CD14-positive monocyte (primary cell): Measurements from ENCODE around the gene FOXJ2. TPM values are rescaled to one million over a fixed set of nuclear protein-coding genes. Genes with fewer than 3 reads are reported as not detected.

Experiments
- DNase-seq, 3 donors: peaks; one replicate each; pipeline ENCODE4 v3.0.0-alpha.2; 2011 to 2022
- H2AFZ ChIP-seq: 2 replicates; pipeline ENCODE4 v1.6.0; 2012; ENCODE audit warnings: mild to moderate bottlenecking, low read depth, low read length, inconsistent platforms; ENCODE audit not compliant: insufficient read depth, poor library complexity, severe bottlenecking
- H3K27ac ChIP-seq, 2 donors: 1 replicate in 1 of 2; 2 replicates in 1 of 2; pipeline ENCODE4 v1.5.1; 2012 to 2013; ENCODE audit warnings: low read length in 2 of 2, control low read depth in 1 of 2, inconsistent platforms in 1 of 2, low read depth in 1 of 2, mild to moderate bottlenecking in 1 of 2
- H3K27me3 ChIP-seq, 2 donors: one replicate each; pipeline versions ENCODE4 v1.6.0 to v1.6.1; 2011 to 2013; ENCODE audit warnings: low read length in 2 of 2; ENCODE audit not compliant: control insufficient read depth in 2 of 2, insufficient read depth in 2 of 2
- H3K36me3 ChIP-seq, 2 donors: replicated peaks in 1 of 2; 1 replicate in 1 of 2; 2 replicates in 1 of 2; pipeline versions ENCODE4 v1.5.1 to v1.6.1; 2012 to 2013; ENCODE audit warnings: low read length in 2 of 2, control low read depth in 1 of 2, inconsistent platforms in 1 of 2, mild to moderate bottlenecking in 1 of 2; ENCODE audit not compliant: insufficient read depth in 2 of 2, control insufficient read depth in 1 of 2
- H3K4me1 ChIP-seq, 2 donors: 1 replicate in 1 of 2; 2 replicates in 1 of 2; pipeline versions ENCODE4 v1.5.1 to v1.6.1; 2012 to 2013; ENCODE audit warnings: low read length in 2 of 2, control low read depth in 1 of 2, inconsistent platforms in 1 of 2, mild to moderate bottlenecking in 1 of 2, moderate library complexity in 1 of 2; ENCODE audit not compliant: insufficient read depth in 2 of 2, control insufficient read depth in 1 of 2
- H3K4me2 ChIP-seq: replicated peaks from 2 replicates; pipeline ENCODE3; 2012; ENCODE audit warnings: low read length, moderate library complexity, mild to moderate bottlenecking; ENCODE audit not compliant: poor library complexity, severe bottlenecking; ENCODE audit errors: extremely low read depth
- H3K4me3 ChIP-seq, 3 experiments: fragments of 200-600 bp in 1 of 3; sonication (generic) in 1 of 3; replicated peaks in 1 of 3; 1 replicate in 2 of 3; 2 replicates in 1 of 3; pipeline ENCODE4 v1.5.1; 2011 to 2013; ENCODE audit warnings: low read length in 3 of 3, mild to moderate bottlenecking in 3 of 3, control low read depth in 2 of 3, low read depth in 2 of 3, inconsistent platforms in 1 of 3, moderate library complexity in 1 of 3
- H3K79me2 ChIP-seq: 2 replicates; pipeline ENCODE4 v1.6.0; 2012; ENCODE audit warnings: mild to moderate bottlenecking, control low read depth, inconsistent platforms, low read length, moderate library complexity; ENCODE audit not compliant: insufficient read depth
- H3K9ac ChIP-seq: 2 replicates; pipeline ENCODE4 v1.6.0; 2017; ENCODE audit warnings: low read length, mild to moderate bottlenecking; ENCODE audit not compliant: insufficient read depth, poor library complexity, severe bottlenecking
- H3K9me3 ChIP-seq, 2 donors: replicated peaks in 1 of 2; 1 replicate in 1 of 2; 2 replicates in 1 of 2; pipeline versions ENCODE4 v1.5.1 to v1.6.1; 2012 to 2013; ENCODE audit warnings: low read length in 2 of 2, control low read depth in 1 of 2; ENCODE audit not compliant: control insufficient read depth in 1 of 2, insufficient read depth in 1 of 2
- H4K20me1 ChIP-seq: 2 replicates; pipeline ENCODE4 v1.6.0; 2012; ENCODE audit warnings: mild to moderate bottlenecking, low read length, control low read depth, moderate library complexity; ENCODE audit not compliant: insufficient read depth
- H3K27ac Mint-ChIP-seq, 7 donors: one replicate each; pipeline ENCODE4 v1.8.0; 2020; ENCODE audit warnings: mild to moderate bottlenecking in 7 of 7, mixed read lengths in 7 of 7, moderate library complexity in 6 of 7, inconsistent platforms in 2 of 7
- H3K27me3 Mint-ChIP-seq, 3 donors: one replicate each; pipeline ENCODE4 v1.8.0; 2021 to 2022; ENCODE audit warnings: low read depth in 3 of 3, mild to moderate bottlenecking in 3 of 3, mixed read lengths in 3 of 3, moderate library complexity in 3 of 3, inconsistent platforms in 1 of 3
- H3K36me3 Mint-ChIP-seq, 2 donors: one replicate each; pipeline ENCODE4 v1.8.0; 2020; ENCODE audit warnings: mixed read lengths in 2 of 2, inconsistent platforms in 1 of 2, mild to moderate bottlenecking in 1 of 2
- H3K4me1 Mint-ChIP-seq: one replicate; pipeline ENCODE4 v1.8.0; 2020; ENCODE audit warnings: mild to moderate bottlenecking, mixed read lengths
- H3K4me3 Mint-ChIP-seq, 2 donors: one replicate each; pipeline ENCODE4 v1.8.0; 2020; ENCODE audit warnings: mild to moderate bottlenecking in 2 of 2, mixed read lengths in 2 of 2, moderate library complexity in 1 of 2
- H3K9me3 Mint-ChIP-seq, 7 donors: one replicate each; pipeline ENCODE4 v1.8.0; 2020 to 2022; ENCODE audit warnings: mixed read lengths in 7 of 7, mild to moderate bottlenecking in 6 of 7, moderate library complexity in 6 of 7, inconsistent platforms in 2 of 7
- WGBS: methylation state at CpG from one replicate; pipeline ENCODE4 v1.1.5; 2013; ENCODE audit warnings: missing lambda C conversion rate; ENCODE audit not compliant: insufficient coverage; 5-methylcytosine and 5-hydroxymethylcytosine counted together
- intact Hi-C, 2 donors: fragments of 100-400 bp; cut with micrococcal nuclease; formaldehyde crosslinking; loops; one replicate each; pipeline versions ENCODE4 v1.15.0 to v1.15.1; 2023
- polyA plus RNA-seq, 3 donors: library from polyadenylated mRNA; depleted of rRNA in 1 of 3; unstranded in 2 of 3; stranded (reverse) in 1 of 3; fragments of 300-500 nt in 2 of 3; fragments of >200 nt in 1 of 3; fragmentation: Illumina TruSeq in 2 of 3; gene quantifications; 1 replicate in 2 of 3; 2 replicates in 1 of 3; pipeline ENCODE4 v1.2.3, GENCODE V29; 2012 to 2021
- TF ChIP-seq, protein P1 (sequence below): fragments of 200-600 bp; IDR thresholded peaks from one replicate; pipeline ENCODE4 v1.8.0; 2022; ENCODE audit warnings: antibody characterized with exemption, mild to moderate bottlenecking

FOXJ2 gene
- polyA plus RNA-seq, 3 donors = 4.9 to 15.0 (median 7.4) TPM

DNA sequence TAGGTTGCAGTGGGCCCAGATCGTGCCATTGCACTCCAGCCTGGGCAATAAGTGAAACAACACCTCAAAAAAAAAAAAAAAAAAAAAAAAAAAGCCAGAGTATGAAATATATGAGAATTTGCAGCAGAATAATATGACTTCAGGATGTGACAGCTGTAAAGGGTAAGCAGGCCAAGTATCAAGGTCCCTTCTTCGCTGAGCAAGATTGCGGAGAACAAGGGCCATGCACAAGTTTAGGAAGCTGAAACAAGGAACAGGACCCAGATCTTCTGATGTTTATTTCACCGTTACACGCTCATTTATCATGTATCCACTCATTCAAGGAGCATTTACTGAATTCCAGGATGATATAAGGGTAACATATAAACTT is 659 bp upstream of the FOXJ2 start:
- Histone ChIP-seq H4K20me1 (peaks cover 27% of the 10 kb centered on the region), H3K27ac (peak overlapping the region in 1 of 2 donors; percentile 92), H3K9ac (peak overlapping the region; percentile 92), H3K27me3 (no peaks in the 10 kb centered on the region), H3K4me3 (peak overlapping the region; percentile 47 to 94 (median 57)), H3K79me2 (peaks cover 39% of the 10 kb centered on the region), H3K4me2 (peak overlapping the region; percentile 96), H3K36me3 (no peaks in the 10 kb centered on the region), H3K9me3 (no peaks in the 10 kb centered on the region), H2AFZ (peak overlapping the region; percentile 84), H3K4me1 (peaks cover 49 to 59% of the 10 kb centered on the region in 2 donors)
- Mint-ChIP-seq H3K9me3 (no peaks in the 10 kb centered on the region), H3K4me1 (peaks cover 51% of the 10 kb centered on the region), H3K36me3 (peaks cover 15 to 17% of the 10 kb centered on the region in 2 donors), H3K4me3 (peak overlapping the region; percentile 81 to 82), H3K27me3 (peaks cover 0 to 2% (median 0%) of the 10 kb centered on the region in 3 donors), H3K27ac (peak overlapping the region; percentile 54 to 88 (median 84))
- intact Hi-C loops = loop anchor here in 1 of 2 donors (10.0 kb wide), 1 partner anchor 203 kb away; no protein-coding TSS in a partner anchor
- no peak for DNase-seq
- 100% methylated on average over 1 of the region's 5 CpGs for WGBS
- TF ChIP-seq, protein P1, sequence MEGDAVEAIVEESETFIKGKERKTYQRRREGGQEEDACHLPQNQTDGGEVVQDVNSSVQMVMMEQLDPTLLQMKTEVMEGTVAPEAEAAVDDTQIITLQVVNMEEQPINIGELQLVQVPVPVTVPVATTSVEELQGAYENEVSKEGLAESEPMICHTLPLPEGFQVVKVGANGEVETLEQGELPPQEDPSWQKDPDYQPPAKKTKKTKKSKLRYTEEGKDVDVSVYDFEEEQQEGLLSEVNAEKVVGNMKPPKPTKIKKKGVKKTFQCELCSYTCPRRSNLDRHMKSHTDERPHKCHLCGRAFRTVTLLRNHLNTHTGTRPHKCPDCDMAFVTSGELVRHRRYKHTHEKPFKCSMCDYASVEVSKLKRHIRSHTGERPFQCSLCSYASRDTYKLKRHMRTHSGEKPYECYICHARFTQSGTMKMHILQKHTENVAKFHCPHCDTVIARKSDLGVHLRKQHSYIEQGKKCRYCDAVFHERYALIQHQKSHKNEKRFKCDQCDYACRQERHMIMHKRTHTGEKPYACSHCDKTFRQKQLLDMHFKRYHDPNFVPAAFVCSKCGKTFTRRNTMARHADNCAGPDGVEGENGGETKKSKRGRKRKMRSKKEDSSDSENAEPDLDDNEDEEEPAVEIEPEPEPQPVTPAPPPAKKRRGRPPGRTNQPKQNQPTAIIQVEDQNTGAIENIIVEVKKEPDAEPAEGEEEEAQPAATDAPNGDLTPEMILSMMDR = no peak

DNA sequence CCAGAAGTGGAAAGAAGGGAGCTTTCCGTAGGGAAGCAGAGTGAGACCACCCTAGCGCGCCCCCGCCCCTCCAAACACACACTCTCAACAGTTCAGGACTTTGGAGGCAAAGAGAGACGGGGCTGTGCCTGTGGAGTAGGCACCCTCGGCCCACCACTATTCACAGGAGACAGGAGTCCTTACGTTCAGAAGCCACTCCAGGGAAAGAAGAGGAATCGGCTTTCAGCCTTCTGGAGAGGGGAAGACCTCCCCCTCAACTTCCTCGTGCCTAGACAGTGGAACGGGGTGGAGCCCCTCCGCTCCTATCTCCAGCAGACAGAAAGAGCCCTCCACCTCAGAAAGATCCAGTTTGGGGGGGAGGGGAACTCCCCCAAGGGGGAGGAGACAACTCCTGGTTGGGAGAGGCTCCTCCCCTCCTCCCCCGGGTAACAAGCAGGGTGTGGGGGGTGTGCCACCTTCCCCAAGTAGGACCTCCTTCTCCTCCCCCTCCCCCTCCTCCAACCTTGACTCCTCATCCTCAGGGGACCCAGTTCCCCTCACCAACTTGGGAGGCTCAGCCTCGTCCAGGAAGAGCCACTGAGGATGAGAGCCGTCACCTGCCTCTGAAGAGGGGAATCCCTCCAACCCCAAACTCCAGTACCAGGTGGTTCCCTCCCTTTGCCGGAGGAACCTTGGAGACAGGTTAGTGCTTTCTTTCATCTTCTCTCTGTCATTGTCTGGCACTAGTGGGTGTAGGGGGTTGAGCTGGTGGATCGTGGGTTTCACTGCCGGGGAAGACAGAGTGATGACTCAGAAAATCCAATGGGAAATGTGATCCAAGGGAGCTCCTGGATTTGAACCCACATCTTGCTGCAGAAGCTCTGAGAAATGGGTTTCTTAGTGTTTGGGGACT is 883 bp downstream of the FOXJ2 start:
- H3K36me3 ChIP-seq = no peaks in the 10 kb centered on the region
- Mint-ChIP-seq H3K4me1 (peaks cover 58% of the 10 kb centered on the region), H3K36me3 (peaks cover 21 to 25% of the 10 kb centered on the region in 2 donors), H3K27me3 (no peaks in the 10 kb centered on the region), H3K27ac (peak overlapping the region; percentile 82 to 92 (median 88)), H3K9me3 (no peaks in the 10 kb centered on the region), H3K4me3 (peak overlapping the region; percentile 88 to 94)
- peak overlapping the region; percentile 71 to 92 for H3K27ac ChIP-seq
- H3K9ac ChIP-seq = peak overlapping the region; percentile 92
- peaks cover 40% of the 10 kb centered on the region for H4K20me1 ChIP-seq
- H3K79me2 ChIP-seq = peaks cover 50% of the 10 kb centered on the region
- H3K4me1 ChIP-seq = peaks cover 62 to 63% of the 10 kb centered on the region in 2 donors
- H2AFZ ChIP-seq = peak overlapping the region; percentile 71
- no peaks in the 10 kb centered on the region for H3K27me3 ChIP-seq
- no peaks in the 10 kb centered on the region for H3K9me3 ChIP-seq
- WGBS = 50% methylated on average over 2 of the region's 17 CpGs
- H3K4me3 ChIP-seq = peak overlapping the region; percentile 81 to 97 (median 94)
- peak overlapping the region; percentile 96 for H3K4me2 ChIP-seq
- peak in 1 of 3 donors; percentile 29 for DNase-seq
- TF ChIP-seq, protein P1 = no peak
- intact Hi-C loops = loop anchor here in 1 of 2 donors (10.0 kb wide), 1 partner anchor 201 kb away; no protein-coding TSS in a partner anchor
